H1 (cell line): ENCODE results near the gene PTPN21. TPM values are rescaled to one million over a fixed set of nuclear protein-coding genes. Genes with fewer than 3 reads are reported as not detected.

Experiments
- ASH2L ChIP-seq: fragments of 200-600, 300-600 bp; sonication (generic); IDR thresholded peaks from one replicate; pipeline ENCODE4 v1.7.1; 2017; ENCODE audit warnings: low read length
- CEBPB ChIP-seq: IDR thresholded peaks from 2 replicates; pipeline ENCODE4 v1.6.1; 2012; ENCODE audit warnings: low read depth, low read length
- CREB1 ChIP-seq: IDR thresholded peaks from 2 replicates; pipeline ENCODE4 v1.6.1; 2012; ENCODE audit warnings: inconsistent platforms
- EZH2 ChIP-seq: fragments of 200-600 bp; sonication (generic); IDR thresholded peaks from 2 replicates; pipeline ENCODE4 v1.7.1; 2012; ENCODE audit warnings: low read depth, mild to moderate bottlenecking, moderate library complexity, low read length, inconsistent platforms; ENCODE audit not compliant: severe bottlenecking
- HDAC2 ChIP-seq, 2 experiments: fragments of 300-600 bp in 1 of 2; sonication (generic) in 1 of 2; IDR thresholded peaks; 2 replicates each; pipeline ENCODE4 v1.6.1; 2011 to 2012; ENCODE audit warnings: low read depth in 2 of 2, low read length in 2 of 2, mild to moderate bottlenecking in 2 of 2, moderate library complexity in 2 of 2, borderline replicate concordance in 1 of 2, inconsistent platforms in 1 of 2
- KDM1A ChIP-seq: fragments of 200-600, 300-600 bp; sonication (generic); IDR thresholded peaks from 2 replicates; pipeline ENCODE4 v1.7.1; 2016; ENCODE audit warnings: mild to moderate bottlenecking, low read length, borderline replicate concordance
- KDM5A ChIP-seq: fragments of 200-600 bp; IDR thresholded peaks from 2 replicates; pipeline ENCODE4 v1.7.1; 2012; ENCODE audit warnings: mild to moderate bottlenecking, low read length, inconsistent platforms, mixed read lengths
- NANOG ChIP-seq: IDR thresholded peaks from 2 replicates; pipeline ENCODE4 v1.6.1; 2011; ENCODE audit warnings: low read length, low read depth, mild to moderate bottlenecking, inconsistent platforms; ENCODE audit not compliant: insufficient read depth, poor library complexity, severe bottlenecking
- NRF1 ChIP-seq: IDR thresholded peaks from 2 replicates; pipeline ENCODE4 v1.6.1; 2011; ENCODE audit warnings: mild to moderate bottlenecking, low read depth, low read length, improper control_type of control experiment
- POLR2A ChIP-seq, 2 experiments: IDR thresholded peaks; 1 replicate in 1 of 2; 2 replicates in 1 of 2; pipeline ENCODE4 v1.6.1; 2011; ENCODE audit warnings: low read depth in 2 of 2, low read length in 2 of 2, mild to moderate bottlenecking in 2 of 2; ENCODE audit errors: control extremely low read depth in 1 of 2
- RAD21 ChIP-seq, 2 experiments: IDR thresholded peaks in 1 of 2; conservative IDR thresholded peaks in 1 of 2; 2 replicates each; pipeline ENCODE4 v1.6.1; 2011; ENCODE audit warnings: low read depth in 2 of 2, low read length in 2 of 2, improper control_type of control experiment in 1 of 2, inconsistent platforms in 1 of 2, mild to moderate bottlenecking in 1 of 2, moderate library complexity in 1 of 2
- RBBP5 ChIP-seq: IDR thresholded peaks from 2 replicates; pipeline ENCODE4 v1.7.1; 2012; ENCODE audit warnings: low read depth, mild to moderate bottlenecking, inconsistent platforms, low read length, moderate library complexity, borderline replicate concordance
- SAP30 ChIP-seq: fragments of 300-600 bp; sonication (generic); IDR thresholded peaks from 2 replicates; pipeline ENCODE4 v1.7.1; 2012; ENCODE audit warnings: low read length, moderate library complexity, mild to moderate bottlenecking, inconsistent platforms; ENCODE audit not compliant: insufficient read depth, insufficient replicate concordance
- TAF7 ChIP-seq: optimal IDR thresholded peaks from 2 replicates; pipeline ENCODE3; 2011; ENCODE audit warnings: low read depth, mild to moderate bottlenecking, inconsistent platforms, low read length, moderate library complexity, borderline replicate concordance
- TBP ChIP-seq: IDR thresholded peaks from 2 replicates; pipeline ENCODE4 v1.6.1; 2011; ENCODE audit warnings: low read depth, low read length, improper control_type of control experiment
- TEAD4 ChIP-seq: IDR thresholded peaks from 2 replicates; pipeline ENCODE4 v1.6.1; 2012; ENCODE audit warnings: low read depth, low read length, inconsistent platforms, mixed read lengths
- polyA plus RNA-seq, 7 experiments: library from polyadenylated mRNA; depleted of rRNA in 3 of 7; stranded (reverse) in 5 of 7; unstranded in 2 of 7; fragments of >200 nt in 5 of 7; fragments of 200-250 nt in 2 of 7; gene quantifications; 1 replicate in 5 of 7; 2 replicates in 1 of 7; 4 replicates in 1 of 7; pipeline versions ENCODE4 v1.2.1 to v1.2.3, GENCODE V29; 2011 to 2013; ENCODE audit warnings: missing spikeins in 2 of 7, mixed read lengths in 2 of 7
- total RNA-seq: library from RNA; stranded (reverse); fragmentation: NEBNext Ultra II Directional; extraction: Animal tissue kit (Norgen Biotek cat#: 25700); gene quantifications from 2 replicates; pipeline ENCODE4 v1.2.1, GENCODE V29; 2021
- TF ChIP-seq, protein P1 (sequence below): IDR thresholded peaks from 2 replicates; pipeline ENCODE4 v1.6.1; 2012; ENCODE audit warnings: inconsistent platforms
- TF ChIP-seq, protein P2 (sequence below): IDR thresholded peaks from 2 replicates; pipeline ENCODE4 v1.6.1; 2012; ENCODE audit warnings: inconsistent platforms

The PTPN21 gene
- total and polyA plus RNA-seq, 2 of the 8 experiments (the other 6 are each of a cell fraction or from before 2014, with no cell fraction given) = 6.5 to 16.1 TPM

DNA sequence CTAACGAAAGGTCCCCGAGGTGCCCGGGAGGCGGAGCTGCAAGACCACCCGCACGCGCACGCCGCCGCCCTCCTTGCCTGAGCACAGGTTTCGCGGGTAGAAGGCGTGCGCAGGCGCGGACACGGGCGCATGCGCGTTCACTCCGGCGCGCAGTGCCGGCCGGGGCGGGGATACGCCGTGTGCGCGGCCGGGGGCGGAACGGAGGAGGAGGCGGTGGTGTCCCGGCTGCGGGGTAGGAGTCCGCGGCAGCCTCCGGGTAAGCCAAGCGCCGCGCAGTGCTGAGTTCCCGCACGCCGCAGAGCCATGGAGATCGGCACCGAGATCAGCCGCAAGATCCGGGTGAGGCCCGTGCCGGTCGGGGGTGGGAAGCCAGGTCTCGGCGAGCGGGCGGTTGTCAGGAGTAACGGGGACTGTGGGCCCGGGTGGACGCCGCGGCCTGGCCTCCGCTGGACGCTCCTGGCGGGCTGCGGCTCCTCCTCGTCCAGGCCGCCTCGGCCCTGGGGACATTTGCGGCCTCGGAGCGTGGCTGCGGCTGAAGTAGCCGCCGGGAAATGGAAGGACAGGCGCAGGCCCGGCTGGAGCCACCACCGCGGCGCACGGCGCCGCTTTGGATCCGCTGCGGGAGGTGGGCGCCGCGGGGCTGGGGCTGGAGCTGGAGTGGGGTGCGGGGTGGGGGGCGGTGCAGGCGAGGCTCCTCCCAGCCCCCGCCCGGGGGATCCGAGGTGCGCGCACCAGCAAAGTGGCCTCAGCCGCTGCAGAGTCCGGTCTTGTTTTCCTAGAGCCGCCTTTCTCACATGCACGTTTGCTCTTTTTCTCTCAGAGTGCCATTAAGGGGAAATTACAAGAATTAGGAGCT is 8.3 kb upstream of the PTPN21 start, which contains the start of gene ZC3H14 (continued):
- peak in 1 of 2 experiments; percentile 54; a peak in 1 of 4 replicates for TF ChIP-seq HDAC2 (IDR thresholded peaks at IDR 0.05; ENCODE audit: borderline replicate concordance in 1 of 2, low read depth in 2 of 2, low read length in 2 of 2)
- peak; percentile 62 for TF ChIP-seq TAF7
- TF ChIP-seq CREB1 = peak; percentile 9; the same call in 1 of the 2 replicates
- TF ChIP-seq ASH2L = peak; percentile 90
- TF ChIP-seq RAD21 (IDR thresholded peaks at IDR 0.05 in 1 of 2, conservative IDR thresholded peaks at IDR 0.05 in 1 of 2; ENCODE audit: low read depth in 2 of 2, low read length in 2 of 2) = peak; percentile 11 to 26; a peak in 2 of 4 replicates
- TF ChIP-seq TBP = peak; percentile 49; the same call in 1 of the 2 replicates
- TF ChIP-seq KDM1A = peak; percentile 29; the same call in 1 of the 2 replicates
- TF ChIP-seq RBBP5 = peak; percentile 96
- TF ChIP-seq NRF1 = peak; percentile 96
- TF ChIP-seq, protein P1, sequence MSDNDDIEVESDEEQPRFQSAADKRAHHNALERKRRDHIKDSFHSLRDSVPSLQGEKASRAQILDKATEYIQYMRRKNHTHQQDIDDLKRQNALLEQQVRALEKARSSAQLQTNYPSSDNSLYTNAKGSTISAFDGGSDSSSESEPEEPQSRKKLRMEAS = peak; percentile 62
- TF ChIP-seq SAP30 = no peak
- TF ChIP-seq KDM5A = no peak
- TF ChIP-seq TEAD4 = no peak
- TF ChIP-seq POLR2A (IDR thresholded peaks at IDR 0.05; ENCODE audit: control extremely low read depth in 1 of 2, low read depth in 2 of 2, low read length in 2 of 2) = peak; percentile 79 to 85
- no peak for TF ChIP-seq CEBPB
- no peak for TF ChIP-seq EZH2
- TF ChIP-seq, protein P2, sequence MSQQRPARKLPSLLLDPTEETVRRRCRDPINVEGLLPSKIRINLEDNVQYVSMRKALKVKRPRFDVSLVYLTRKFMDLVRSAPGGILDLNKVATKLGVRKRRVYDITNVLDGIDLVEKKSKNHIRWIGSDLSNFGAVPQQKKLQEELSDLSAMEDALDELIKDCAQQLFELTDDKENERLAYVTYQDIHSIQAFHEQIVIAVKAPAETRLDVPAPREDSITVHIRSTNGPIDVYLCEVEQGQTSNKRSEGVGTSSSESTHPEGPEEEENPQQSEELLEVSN = peak; percentile 69
- TF ChIP-seq NANOG = no peak
